Endodermal cell (in vitro differentiated cells): ENCODE results near the gene CD81. TPM values are rescaled to one million over a fixed set of nuclear protein-coding genes. Genes with fewer than 3 reads are reported as not detected.

Experiments used
- DNase-seq: peaks from one replicate; pipeline ENCODE4 v3.0.0-alpha.2; 2017
- H3K27ac ChIP-seq: 2 replicates; pipeline ENCODE4 v1.5.1; 2013; ENCODE audit warnings: mild to moderate bottlenecking, low read depth, low read length, moderate library complexity
- H3K27me3 ChIP-seq: 2 replicates; pipeline ENCODE4 v1.6.1; 2013; ENCODE audit warnings: mild to moderate bottlenecking, low read length, moderate library complexity; ENCODE audit not compliant: insufficient read depth, control insufficient read depth, poor library complexity, severe bottlenecking
- H3K36me3 ChIP-seq: 2 replicates; pipeline ENCODE4 v1.7.0; 2013; ENCODE audit warnings: mild to moderate bottlenecking, low read length, moderate library complexity; ENCODE audit not compliant: control insufficient read depth, insufficient read depth
- H3K4me1 ChIP-seq: one replicate; pipeline ENCODE4 v1.7.0; 2013; ENCODE audit warnings: low read length; ENCODE audit not compliant: control insufficient read depth, insufficient read depth
- H3K4me3 ChIP-seq: 2 replicates; pipeline ENCODE4 v1.5.1; 2013; ENCODE audit warnings: mild to moderate bottlenecking, low read length, moderate library complexity
- H3K9ac ChIP-seq: 2 replicates; pipeline ENCODE4 v1.6.1; 2013; ENCODE audit warnings: mild to moderate bottlenecking, low read length, moderate library complexity; ENCODE audit not compliant: poor library complexity, severe bottlenecking; ENCODE audit errors: extremely low read depth
- H3K9me3 ChIP-seq: 2 replicates; pipeline ENCODE4 v1.6.1; 2013; ENCODE audit warnings: mild to moderate bottlenecking, low read length, moderate library complexity; ENCODE audit not compliant: control insufficient read depth
- H3K27ac Mint-ChIP-seq: 2 replicates; pipeline ENCODE4 v1.8.0; 2020; ENCODE audit warnings: mixed read lengths
- H3K27me3 Mint-ChIP-seq: 2 replicates; pipeline ENCODE4 v1.8.0; 2021; ENCODE audit warnings: mild to moderate bottlenecking, mixed read lengths; ENCODE audit not compliant: insufficient read depth
- H3K36me3 Mint-ChIP-seq: 2 replicates; pipeline ENCODE4 v1.8.0; 2020; ENCODE audit warnings: low read depth, mixed read lengths
- H3K4me1 Mint-ChIP-seq: 2 replicates; pipeline ENCODE4 v1.8.0; 2020; ENCODE audit warnings: mixed read lengths
- H3K4me3 Mint-ChIP-seq: 2 replicates; pipeline ENCODE4 v1.8.0; 2020; ENCODE audit warnings: mild to moderate bottlenecking, moderate library complexity, mixed read lengths
- H3K9me3 Mint-ChIP-seq: 2 replicates; pipeline ENCODE4 v1.8.0; 2020; ENCODE audit warnings: mild to moderate bottlenecking, mixed read lengths
- WGBS, 2 experiments: methylation state at CpG; one replicate each; pipeline versions ENCODE4 v1.1.5 to v1.1.7; 2013; ENCODE audit warnings: missing lambda C conversion rate in 2 of 2, mixed read lengths in 1 of 2; ENCODE audit not compliant: insufficient coverage in 1 of 2, insufficient read length in 1 of 2; 5-methylcytosine and 5-hydroxymethylcytosine counted together
- total RNA-seq, 2 donors: library from RNA; stranded (reverse); fragmentation: NEBNext Ultra II Directional in 1 of 2; extraction: Animal tissue kit (Norgen Biotek cat#: 25700) in 1 of 2; gene quantifications; 2 replicates in 1 of 2; 3 replicates in 1 of 2; pipeline ENCODE4 v1.2.1, GENCODE V29; 2021
- TF ChIP-seq, protein P1 (sequence below): fragments of 200-600 bp; sonication (generic); conservative IDR thresholded peaks from 2 replicates; pipeline ENCODE4 v1.5.0; 2021; ENCODE audit warnings: antibody characterized with exemption, mild to moderate bottlenecking

The CD81 gene
- total RNA-seq, 2 donors from 2014 or later: 275 to 331 TPM

DNA sequence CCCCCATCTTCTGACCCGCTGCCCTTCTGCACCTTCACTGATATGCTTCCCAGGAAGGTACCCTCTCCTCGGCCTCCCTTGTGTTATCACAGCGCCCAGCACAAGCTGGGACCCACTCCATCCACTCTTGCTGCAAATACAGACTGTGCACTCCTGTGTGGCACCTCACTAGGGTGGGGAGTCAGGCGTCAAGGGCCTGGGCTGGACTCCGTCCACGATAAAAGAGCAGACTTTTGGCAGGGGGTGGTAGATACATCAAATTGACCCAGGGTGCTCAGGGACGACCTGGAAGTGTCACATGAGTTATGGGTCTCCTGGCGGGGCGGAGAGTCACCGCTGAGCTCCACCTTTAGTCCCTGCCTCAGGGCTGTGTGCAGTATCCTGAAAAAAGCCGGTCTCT, 66.3 kb downstream of the CD81 start:
- peaks cover 4% of the 10 kb centered on the region for H3K9me3 Mint-ChIP-seq
- H3K36me3 Mint-ChIP-seq: no peaks in the 10 kb centered on the region
- no peak overlapping the region for H3K4me3 Mint-ChIP-seq
- Histone ChIP-seq H3K9ac (no peak overlapping the region), H3K27ac (no peak overlapping the region), H3K36me3 (no peaks in the 10 kb centered on the region), H3K4me1 (no peaks in the 10 kb centered on the region), H3K27me3 (peaks cover 90% of the 10 kb centered on the region), H3K4me3 (no peak overlapping the region), H3K9me3 (peaks cover 9% of the 10 kb centered on the region)
- TF ChIP-seq, protein P1, sequence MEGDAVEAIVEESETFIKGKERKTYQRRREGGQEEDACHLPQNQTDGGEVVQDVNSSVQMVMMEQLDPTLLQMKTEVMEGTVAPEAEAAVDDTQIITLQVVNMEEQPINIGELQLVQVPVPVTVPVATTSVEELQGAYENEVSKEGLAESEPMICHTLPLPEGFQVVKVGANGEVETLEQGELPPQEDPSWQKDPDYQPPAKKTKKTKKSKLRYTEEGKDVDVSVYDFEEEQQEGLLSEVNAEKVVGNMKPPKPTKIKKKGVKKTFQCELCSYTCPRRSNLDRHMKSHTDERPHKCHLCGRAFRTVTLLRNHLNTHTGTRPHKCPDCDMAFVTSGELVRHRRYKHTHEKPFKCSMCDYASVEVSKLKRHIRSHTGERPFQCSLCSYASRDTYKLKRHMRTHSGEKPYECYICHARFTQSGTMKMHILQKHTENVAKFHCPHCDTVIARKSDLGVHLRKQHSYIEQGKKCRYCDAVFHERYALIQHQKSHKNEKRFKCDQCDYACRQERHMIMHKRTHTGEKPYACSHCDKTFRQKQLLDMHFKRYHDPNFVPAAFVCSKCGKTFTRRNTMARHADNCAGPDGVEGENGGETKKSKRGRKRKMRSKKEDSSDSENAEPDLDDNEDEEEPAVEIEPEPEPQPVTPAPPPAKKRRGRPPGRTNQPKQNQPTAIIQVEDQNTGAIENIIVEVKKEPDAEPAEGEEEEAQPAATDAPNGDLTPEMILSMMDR: no peak
- no peaks in the 10 kb centered on the region for H3K4me1 Mint-ChIP-seq
- H3K27me3 Mint-ChIP-seq: peaks cover 90% of the 10 kb centered on the region
- H3K27ac Mint-ChIP-seq: no peak overlapping the region
- 73% methylated on average over 6 to 11 of the region's 11 CpGs for WGBS, 2 experiments
- no peak for DNase-seq

- Mint-ChIP-seq H3K9me3 (peaks cover 4% of the 10 kb centered on the region), H3K27me3 (peaks cover 88% of the 10 kb centered on the region), H3K27ac (no peak within 1 kb of the TSS), H3K4me3 (peak within 1 kb of the TSS; percentile 57), H3K36me3 (no peaks in the 10 kb centered on the region), H3K4me1 (no peaks in the 10 kb centered on the region)
- H3K27ac ChIP-seq: no peak within 1 kb of the TSS
- H3K36me3 ChIP-seq: no peaks in the 10 kb centered on the region
- no peak within 1 kb of the TSS for H3K4me3 ChIP-seq
- TF ChIP-seq, protein P1: peak; percentile 20
- no peaks in the 10 kb centered on the region for H3K4me1 ChIP-seq
- peaks cover 9% of the 10 kb centered on the region for H3K9me3 ChIP-seq
- H3K27me3 ChIP-seq: peaks cover 92% of the 10 kb centered on the region
- 21 to 31% methylated on average over 21 to 55 of the region's 64 CpGs for WGBS, 2 experiments
- DNase-seq: peak; percentile 93
- no peak within 1 kb of the TSS for H3K9ac ChIP-seq
Measured at GRCh38 chr11:2443881-2444820, 67.0 kb downstream of the CD81 start, which contains the start of gene TRPM5. TRPM5 (minus strand) TSS chr11:2444514; CDS start chr11:2423036, 21,478 bp downstream.

DNA sequence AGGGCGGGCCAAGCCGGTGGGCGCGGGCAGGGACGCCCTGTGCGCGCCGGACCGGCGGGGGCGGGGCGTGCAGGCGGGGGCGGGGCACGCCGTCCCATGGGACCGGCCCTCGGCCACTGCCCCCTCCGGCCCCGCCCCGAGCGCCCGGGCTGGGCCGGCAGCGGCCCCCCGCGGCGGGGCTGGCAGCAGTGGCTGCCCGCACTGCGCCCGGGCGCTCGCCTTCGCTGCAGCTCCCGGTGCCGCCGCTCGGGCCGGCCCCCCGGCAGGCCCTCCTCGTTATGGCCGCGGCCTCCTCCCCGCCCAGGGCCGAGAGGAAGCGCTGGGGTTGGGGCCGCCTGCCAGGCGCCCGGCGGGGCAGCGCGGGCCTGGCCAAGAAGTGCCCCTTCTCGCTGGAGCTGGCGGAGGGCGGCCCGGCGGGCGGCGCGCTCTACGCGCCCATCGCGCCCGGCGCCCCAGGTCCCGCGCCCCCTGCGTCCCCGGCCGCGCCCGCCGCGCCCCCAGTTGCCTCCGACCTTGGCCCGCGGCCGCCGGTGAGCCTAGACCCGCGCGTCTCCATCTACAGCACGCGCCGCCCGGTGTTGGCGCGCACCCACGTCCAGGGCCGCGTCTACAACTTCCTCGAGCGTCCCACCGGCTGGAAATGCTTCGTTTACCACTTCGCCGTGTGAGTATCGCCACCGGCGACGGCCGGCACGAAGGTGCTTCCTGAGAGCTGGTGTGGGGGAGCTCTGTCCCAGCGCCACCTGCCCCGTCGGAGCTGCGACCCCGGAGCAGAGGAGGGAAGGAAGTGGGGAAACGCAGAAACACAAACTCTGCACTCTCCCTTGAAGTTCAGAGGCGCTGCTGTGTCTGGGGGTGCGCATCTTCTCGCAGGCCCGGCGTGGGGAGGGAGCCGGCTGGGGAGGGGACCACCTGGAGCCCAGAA, 68.0 kb downstream of the CD81 start, which contains the start of gene KCNQ1:
Gene KCNQ1 (plus strand): TSS at position 188 of the 925 bp plus-strand sequence. CDS start 91 bp downstream, at position 279.
- no peak within 1 kb of the TSS for H3K4me3 ChIP-seq
- no peaks in the 10 kb centered on the region for H3K36me3 Mint-ChIP-seq
- H3K9me3 ChIP-seq: peaks cover 9% of the 10 kb centered on the region
- 5 to 6% methylated on average over 27 to 114 of the region's 116 CpGs for WGBS, 2 experiments
- H3K27ac ChIP-seq: no peak within 1 kb of the TSS
- H3K4me3 Mint-ChIP-seq: peak within 1 kb of the TSS; percentile 57
- H3K27me3 Mint-ChIP-seq: peaks cover 87% of the 10 kb centered on the region
- TF ChIP-seq, protein P1: no peak
- no peak within 1 kb of the TSS for H3K27ac Mint-ChIP-seq
- H3K27me3 ChIP-seq: peaks cover 92% of the 10 kb centered on the region
- H3K36me3 ChIP-seq: no peaks in the 10 kb centered on the region
- DNase-seq: no peak
- no peak within 1 kb of the TSS for H3K9ac ChIP-seq
- no peaks in the 10 kb centered on the region for H3K4me1 Mint-ChIP-seq
- H3K9me3 Mint-ChIP-seq: peaks cover 4% of the 10 kb centered on the region
- H3K4me1 ChIP-seq: no peaks in the 10 kb centered on the region
